Right renal pelvis (tissue), 4 donors: ENCODE measurements around the gene POLR3C. TPM values are rescaled to one million over a fixed set of nuclear protein-coding genes. Genes with fewer than 3 reads are reported as not detected.

Experiments
- DNase-seq, 4 donors: peaks; one replicate each; pipeline ENCODE4 v3.0.0-alpha.2; 2013; ENCODE audit warnings: low read depth in 4 of 4, low spot score in 3 of 4, missing footprints in 1 of 4
- polyA plus RNA-seq, 4 donors: library from polyadenylated mRNA; unstranded; fragments of 120-200 nt; gene quantifications; one replicate each; pipeline ENCODE4 v1.2.1, GENCODE V29; 2013; ENCODE audit not compliant: insufficient read length in 4 of 4

Gene POLR3C
- polyA plus RNA-seq, 4 donors: 34.8 to 36.1 (median 35.1) TPM

DNA sequence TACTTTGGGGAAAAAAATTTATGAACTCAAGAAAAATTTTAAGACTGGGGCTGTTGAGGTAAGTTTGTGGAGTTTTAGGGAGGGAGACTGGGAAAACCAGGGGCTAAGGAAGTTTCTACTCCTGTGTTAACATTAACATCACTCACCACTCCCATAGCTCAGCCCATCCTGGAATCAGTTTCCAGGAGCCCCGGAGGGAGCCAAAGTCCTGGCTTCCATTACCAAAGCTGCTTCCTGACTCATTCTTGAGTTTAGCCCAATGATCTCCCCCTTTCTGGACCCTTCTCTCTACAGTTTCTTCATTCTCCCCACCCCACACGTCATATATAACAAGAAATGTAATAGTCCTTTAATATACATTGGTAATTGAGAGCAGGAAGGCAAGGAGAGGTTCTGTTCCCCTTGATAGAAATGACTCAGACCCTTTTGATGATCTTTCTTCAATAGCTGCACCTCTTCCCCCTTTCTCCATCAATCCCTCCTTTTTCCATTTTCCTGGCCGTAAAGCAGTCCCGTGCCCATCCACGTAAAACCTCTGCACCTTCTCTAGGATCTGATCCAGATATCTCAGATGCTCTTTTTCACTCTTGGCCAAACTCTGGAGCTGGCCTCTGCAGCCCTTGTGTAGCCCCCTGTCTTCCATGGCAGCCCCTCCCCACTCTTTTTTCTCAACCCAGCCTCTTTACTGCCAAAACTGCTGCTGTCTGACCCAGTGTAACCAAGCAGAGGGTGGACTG, 39.5 kb downstream of the POLR3C start:
- DNase-seq: no peak

DNA sequence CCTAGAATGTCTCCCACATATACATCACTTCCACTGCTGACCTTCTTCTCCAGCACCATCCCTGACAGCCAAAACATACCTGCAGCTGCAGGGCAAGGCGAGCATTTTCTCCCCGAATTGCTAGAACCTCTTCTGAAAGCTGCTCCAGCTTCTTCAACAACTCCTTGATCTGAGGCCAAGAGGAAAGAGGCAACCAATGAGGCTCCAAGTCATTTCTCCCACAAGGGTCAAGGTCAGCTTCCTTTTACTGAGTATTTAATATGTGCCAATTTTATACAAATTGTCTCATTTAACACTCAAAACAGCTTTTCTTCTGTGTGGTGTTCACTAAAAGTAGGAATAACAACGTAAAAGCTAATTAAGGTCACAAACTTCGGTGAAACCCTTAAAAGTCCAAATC, 44.2 kb downstream of the POLR3C start:
- DNase-seq: no peak

DNA sequence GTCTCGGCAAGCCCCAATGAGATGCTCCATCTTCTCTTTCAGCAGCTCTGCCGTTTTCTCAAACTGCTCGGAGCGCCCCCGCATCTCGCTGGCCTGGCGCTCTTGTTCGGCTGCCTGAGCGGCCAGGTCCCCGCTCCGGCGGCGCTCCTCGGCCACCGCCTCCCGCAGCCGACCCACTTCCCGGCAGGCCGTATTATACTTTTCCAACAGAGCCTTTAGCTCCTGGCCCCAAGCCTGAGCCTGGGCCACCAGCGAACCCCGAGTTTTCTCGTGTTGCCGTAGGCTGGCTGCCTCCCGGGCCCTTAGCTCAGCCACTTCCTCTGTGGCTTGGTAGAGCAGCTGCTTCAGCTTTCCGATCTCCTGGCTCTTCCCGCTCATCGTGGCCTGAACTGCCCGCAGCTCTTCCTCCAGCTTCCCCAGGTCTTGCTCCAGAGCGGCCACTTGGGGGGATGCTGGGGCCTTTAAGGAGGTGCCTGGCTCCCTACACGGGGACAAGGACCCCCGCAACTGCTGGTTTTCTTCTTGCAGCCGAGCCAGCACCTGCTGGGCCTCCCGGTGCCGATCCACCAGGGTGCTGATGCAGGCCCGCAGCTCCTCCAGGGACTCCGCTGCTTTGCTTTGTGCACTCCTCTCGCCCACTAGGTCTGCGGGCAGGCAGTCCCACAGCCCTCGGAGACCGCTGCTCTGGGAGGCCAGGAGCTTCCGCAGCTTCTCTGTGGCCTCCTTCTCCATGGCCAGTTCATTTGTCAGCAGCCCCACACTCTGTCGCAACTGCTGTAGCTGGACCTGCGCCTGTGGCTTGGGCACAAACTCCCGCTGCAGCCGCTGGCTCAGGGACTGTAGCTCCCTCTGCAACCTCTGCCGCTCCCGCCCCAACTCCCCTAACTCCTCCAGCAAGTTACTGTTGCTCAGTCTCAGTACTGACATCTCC, 48.3 kb downstream of the POLR3C start:
- no peak for DNase-seq

DNA sequence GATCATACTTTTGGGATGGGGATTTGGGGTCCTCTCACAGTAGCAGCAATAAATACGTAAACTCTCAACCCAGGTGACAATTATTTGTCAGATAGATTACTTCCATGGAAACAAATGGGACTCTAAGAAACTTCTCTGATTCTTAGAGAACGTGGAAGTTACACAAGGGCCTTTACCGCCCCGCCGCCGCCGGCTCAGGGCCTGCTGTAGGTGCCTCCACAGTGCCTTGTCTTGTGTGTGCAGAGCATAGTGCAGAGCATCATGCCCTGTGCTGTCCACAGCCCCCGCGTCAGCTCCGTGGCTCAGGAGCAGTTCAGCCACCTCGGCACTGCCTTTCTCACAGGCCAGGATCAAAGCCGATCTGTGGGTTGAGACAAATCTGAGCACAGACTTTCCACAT, 50.6 kb downstream of the POLR3C start:
- no peak for DNase-seq

DNA sequence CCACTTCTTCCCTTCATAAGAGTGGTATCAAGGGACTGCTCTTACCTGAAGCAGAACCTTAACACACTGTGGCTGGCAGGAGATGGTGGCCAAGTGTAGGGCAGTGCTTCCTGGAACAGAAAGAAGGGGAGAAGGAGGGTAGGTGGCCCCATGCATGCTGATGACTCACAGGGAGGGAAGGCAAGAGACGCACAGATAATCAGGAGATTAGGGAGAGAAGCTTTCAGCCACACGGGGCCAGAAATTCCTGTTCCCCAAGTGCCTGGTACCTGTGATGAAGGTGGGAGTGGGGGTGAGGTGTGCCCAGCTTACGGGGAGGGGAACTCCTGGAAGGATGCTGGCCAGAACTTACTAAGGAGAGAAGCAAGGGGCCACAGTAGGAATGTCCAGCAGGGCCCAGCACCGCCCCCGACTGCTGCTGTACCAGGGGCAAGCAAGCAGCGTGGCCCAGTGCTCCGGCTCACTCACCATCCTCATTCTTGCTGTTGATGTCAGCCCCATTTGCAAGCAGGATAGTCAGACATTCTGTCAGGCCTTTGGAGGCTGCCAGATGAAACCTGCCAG, 54.0 kb downstream of the POLR3C start:
- DNase-seq: no peak

- DNase-seq: no peak
Measured at GRCh38 chr1:145878724-145879123, 54.7 kb downstream of the POLR3C start.

DNA sequence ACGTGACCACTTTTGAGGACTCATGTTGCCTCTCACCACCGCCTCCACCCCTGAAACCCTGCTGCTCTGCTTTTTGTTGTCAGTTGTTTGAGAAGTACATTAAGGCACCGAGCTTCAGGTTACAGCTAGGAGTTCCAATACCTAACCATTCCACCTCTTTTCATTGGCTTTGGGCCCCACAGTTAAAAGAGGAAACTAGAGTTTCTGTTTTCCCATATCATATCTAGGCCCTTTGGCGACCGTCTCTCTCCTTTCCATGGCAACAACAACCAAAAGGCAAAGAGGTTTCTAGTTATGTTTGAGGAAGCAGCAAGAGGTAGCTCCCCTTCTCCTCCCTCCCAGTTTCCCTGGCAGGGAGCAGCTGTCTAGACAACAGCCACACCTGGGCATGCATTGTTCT, 55.8 kb downstream of the POLR3C start:
- no peak for DNase-seq

GRCh38 chr1:145884675-145885074, 60.7 kb downstream of the POLR3C start:
- DNase-seq: no peak

DNA sequence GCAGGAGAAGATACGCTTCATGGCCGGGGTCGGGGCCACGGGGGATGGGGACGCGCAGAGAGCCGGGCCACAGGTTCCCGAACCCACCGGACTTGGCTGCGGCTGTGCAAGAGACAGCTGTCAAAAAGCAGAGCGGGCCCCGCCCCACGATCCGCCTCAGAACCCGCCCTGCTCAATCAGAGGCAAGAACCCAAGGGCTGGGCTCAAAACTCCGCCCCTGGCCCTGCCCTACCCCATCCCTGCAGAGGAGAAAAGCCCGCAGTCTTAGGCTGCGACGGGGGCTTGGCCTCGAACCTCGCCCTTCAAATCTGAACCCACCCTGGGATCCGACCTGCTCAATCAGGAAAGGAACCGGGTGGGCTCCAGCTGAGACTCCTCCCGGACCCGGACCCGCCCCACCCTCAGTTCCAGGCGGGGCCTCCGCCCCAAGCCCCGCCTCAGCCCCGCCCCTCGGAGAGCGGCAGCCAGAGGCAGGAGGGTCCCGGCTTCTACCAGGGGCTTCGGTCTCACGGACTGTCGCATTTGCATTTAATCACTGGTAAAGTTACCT, 61.8 kb downstream of the POLR3C start, which contains the start of gene ANKRD35:
Gene ANKRD35 (minus strand): TSS at position 129 of the 550 bp plus-strand sequence. CDS start 108 bp downstream, at position 21.
- no peak for DNase-seq

DNA sequence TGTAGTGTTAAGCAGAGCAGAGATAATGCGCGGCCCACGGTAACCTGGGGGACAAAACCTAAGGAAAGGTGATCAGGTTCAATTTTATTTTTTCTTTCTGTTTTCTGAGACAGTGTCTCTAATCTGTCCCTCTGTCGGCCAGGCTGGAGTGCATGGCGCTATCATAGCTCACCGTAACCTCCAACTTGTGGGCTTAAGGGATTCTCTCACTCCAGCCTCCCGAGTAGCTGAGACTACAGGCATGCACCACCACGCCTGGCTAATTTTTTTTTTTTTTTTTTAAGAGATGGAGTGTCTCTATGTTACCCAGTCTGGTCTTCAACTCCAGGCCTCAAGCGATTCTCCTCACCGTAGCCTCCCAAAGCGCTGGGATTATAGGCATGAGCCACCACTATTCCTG, 62.4 kb downstream of the POLR3C start:
- no peak for DNase-seq

DNA sequence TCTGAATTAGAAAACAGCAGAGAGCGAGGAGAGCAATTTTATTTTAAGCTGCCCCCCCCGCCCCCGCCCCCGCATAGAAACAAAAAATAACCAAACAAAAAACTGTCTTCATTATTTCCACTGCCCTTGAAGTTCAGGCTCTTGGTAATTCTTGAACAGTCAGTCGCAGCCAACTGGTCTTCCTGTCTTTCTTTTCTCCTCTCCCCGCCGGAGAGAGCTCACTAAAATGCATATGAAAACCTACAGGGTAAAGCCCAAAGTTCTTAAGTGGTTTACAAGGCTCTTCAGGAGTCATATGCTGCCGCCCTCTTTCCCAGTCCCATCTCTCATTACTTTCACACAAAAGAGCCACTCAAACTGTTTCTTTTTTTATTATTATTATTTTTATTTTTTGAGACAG, 62.8 kb downstream of the POLR3C start:
- DNase-seq: no peak

- DNase-seq: no peak
Measured at GRCh38 chr1:145887631-145888030, 63.6 kb downstream of the POLR3C start.

- DNase-seq: no peak
Measured at GRCh38 chr1:145889722-145890121, 65.7 kb downstream of the POLR3C start.

DNA sequence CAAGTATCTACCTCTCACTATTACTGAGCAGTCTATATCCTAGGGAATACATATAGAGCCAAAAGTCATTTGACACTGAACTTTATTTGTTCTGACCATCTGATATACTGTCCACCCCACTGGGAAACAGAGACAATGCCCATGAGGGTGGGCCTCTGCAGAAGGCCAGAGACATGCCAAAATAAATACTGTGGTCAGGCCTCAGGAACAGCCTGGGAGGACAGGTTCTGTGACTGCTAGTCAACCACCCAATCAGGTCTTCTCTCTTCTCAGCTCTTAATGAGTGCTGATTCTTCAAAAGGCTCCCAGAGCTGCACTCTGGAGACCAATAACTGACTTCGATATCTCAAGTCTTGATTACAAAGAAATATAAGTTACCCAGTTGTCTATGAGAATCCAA, 67.1 kb downstream of the POLR3C start:
- DNase-seq: no peak

GRCh38 chr1:145891587-145892485, 67.8 kb downstream of the POLR3C start:
- peak; percentile 84 to 93 (median 90) for DNase-seq

- DNase-seq: no peak
Measured at GRCh38 chr1:145892486-145893087, 68.6 kb downstream of the POLR3C start.

DNA sequence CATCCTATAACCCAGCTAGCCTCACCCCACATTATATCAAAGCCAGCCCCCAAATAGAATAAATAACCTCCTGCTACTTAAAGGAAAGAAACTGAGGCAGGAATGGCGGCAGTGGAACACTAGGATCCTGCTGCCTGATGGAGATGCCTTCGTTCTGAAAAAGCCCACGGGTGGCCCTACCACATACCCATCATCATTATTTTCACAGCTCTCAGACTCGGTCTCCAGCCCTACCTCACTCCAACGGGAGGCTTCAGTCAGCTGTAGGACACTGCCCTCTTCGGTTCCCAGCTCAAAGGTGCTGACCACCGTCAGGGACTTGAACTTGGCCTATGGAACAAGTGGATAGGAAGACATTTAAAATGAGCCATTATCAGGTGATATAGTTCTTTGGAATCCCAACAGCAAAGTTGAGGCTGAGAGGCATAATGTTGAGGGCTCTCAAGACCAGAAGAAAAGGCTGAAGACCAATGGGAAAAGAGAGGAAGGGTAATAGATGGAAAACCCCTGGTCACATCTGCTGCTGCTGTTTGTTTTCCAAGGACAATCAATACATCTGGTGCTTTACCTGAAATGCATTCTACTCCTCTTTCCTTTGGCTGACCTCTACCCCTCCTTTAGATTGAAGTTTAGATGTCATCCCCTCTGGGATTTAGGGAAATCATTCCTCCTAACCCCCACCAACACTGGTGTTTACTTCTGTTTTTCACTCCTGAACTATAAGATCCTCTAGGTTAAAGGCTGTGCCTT, 69.5 kb downstream of the POLR3C start:
- DNase-seq: no peak
